Activated CD4-positive, alpha-beta T cell treated with anti-CD3 and anti-CD28 coated beads, Interleukin-2, amount 50 U/mL, for 48 hours (primary cell): Measurements from ENCODE around the gene LRRC23.

Source experiments
- DNase-seq, 2 experiments: peaks; one replicate each; pipeline ENCODE4 v3.0.0-alpha.2; 2020

LRRC23 gene

DNA sequence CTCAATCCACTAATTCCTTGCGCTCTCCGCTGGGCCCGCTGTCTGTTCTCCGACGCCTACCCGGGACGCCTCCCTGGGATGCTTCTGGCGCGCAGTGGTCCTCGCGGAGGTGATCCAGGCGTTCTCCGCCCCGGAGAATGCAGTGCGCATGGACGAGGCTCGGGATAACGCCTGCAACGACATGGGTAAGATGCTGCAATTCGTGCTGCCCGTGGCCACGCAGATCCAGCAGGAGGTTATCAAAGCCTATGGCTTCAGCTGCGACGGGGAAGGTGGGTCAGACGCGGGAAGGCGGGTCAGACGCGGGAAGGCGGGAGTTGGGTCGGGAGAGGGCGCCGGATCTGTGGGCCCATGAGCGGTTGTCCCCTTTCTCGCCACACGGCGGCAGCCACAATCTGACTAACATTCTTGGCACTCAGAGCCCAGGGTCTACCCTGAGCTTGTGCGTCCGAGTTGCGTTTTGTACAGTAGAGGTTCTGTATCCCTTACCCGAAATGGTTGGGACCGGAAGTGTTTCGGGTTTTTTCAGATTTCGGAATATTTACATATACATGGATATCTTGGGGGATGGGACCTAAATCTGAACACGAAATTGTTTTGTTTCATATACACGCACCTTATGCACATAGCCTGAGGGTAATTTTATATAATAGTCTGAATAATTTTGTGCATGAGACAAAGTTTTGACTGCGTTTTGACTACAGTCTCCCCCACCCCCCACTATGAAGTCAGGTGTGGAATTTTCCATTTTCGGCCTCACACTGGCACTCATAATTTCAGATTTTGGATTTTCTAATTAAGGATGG is 40.0 kb downstream of the LRRC23 start:
- DNase-seq: peak; percentile 89 to 92

DNA sequence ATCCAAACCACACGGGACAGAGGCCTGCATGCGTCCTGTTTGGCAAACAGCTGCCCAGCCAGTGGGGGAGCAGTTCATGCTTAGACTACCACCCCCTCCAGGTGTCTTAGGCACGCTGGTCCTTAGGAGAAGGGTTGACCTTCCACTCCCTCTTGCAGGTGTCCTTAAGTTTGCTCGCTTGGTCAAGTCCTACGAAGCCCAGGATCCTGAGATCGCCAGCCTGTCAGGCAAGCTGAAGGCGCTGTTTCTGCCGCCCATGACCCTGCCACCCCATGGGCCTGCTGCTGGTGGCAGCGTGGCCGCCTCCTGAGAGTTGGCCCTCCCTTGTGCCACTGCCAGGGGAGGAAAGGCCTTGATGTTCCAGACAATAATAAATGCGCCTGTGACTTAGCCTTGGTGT is 41.0 kb downstream of the LRRC23 start:
- peak in 1 of 2 experiments; percentile 21 for DNase-seq

DNA sequence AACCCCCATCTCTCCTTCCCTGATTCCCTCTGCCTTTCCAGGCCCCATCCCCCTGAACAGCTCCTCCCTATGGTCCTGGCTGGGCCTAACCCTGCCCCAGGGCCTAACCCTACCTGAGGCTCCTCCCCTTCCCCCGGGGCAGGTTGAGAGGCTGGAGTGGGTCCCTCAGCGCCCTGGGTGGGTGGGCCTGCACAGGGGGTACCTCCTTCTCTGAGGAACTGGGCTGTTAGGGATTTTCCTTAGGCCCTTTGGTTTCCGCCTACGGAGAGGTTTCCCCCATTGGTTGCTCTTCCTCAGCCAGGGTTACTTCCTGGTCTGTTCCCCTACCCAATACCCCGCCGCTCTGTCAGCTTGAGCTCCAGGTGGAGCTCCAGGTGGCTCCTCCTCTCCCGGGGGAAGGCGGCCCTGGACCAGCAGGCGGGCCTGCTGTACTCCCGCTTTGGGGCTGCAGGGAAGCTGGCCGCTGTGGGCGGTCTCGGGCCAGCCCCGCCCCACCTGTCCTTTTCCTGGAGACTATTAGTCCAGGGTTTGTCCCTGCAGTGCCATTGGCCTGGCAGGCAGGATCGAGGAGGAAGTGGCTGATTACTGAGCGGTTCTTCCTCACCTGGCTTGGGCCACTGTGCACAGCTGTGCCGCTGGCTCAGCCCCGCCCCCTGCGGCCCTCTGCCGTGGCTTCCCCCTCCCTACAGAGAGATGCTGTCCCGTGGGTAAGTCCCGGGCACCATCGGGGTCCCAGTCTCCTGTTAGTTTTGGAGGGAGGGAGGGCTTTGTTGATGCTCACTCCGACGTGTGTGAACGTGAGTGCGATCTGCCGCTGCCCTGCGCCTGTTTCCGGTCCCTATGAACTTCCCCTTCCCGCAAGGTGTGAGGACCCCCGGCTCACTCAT is 41.7 kb downstream of the LRRC23 start:
- DNase-seq: peak; percentile 81 to 86

DNA sequence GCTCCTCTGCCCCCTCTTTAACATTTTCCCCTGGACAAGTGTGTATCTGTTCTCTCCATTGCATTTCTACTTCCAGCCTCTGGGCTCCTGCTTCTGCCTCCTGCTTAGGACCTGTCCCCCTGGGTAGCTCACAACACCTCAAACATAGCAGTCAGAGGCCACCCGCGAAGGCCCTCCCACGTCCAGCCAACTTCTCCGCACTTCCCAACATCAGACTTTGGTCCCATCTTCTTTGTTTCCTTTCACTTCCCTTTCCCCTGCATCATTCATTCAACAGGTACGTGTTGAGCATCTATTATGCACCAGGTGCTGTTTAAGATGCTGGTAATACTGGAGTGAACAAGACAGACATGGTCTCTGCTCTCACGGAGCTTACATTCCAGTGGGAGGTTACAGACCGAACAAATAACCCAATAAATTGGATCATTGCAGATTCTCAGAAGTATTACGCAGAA is 42.3 kb downstream of the LRRC23 start:
- DNase-seq: no peak

DNA sequence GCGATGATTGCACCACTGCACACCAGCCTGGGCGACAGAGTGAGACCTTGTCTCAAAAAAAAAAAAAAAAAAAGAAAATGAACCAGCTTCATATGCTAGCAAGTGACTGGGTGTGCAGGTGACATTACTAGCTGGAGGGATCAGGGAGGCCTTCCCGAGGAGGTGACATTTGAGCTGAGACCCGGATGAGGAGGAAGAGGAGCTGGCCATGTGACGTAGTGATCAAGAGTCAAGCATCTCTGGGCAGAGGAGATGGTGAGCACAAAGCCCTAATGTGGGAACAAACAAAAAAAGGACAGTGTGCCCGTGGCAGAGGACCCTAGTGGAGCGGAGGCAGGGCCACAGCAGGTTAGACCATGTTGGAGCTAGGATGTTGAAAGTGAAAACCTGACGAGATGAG is 43.0 kb downstream of the LRRC23 start:
- DNase-seq: no peak

DNA sequence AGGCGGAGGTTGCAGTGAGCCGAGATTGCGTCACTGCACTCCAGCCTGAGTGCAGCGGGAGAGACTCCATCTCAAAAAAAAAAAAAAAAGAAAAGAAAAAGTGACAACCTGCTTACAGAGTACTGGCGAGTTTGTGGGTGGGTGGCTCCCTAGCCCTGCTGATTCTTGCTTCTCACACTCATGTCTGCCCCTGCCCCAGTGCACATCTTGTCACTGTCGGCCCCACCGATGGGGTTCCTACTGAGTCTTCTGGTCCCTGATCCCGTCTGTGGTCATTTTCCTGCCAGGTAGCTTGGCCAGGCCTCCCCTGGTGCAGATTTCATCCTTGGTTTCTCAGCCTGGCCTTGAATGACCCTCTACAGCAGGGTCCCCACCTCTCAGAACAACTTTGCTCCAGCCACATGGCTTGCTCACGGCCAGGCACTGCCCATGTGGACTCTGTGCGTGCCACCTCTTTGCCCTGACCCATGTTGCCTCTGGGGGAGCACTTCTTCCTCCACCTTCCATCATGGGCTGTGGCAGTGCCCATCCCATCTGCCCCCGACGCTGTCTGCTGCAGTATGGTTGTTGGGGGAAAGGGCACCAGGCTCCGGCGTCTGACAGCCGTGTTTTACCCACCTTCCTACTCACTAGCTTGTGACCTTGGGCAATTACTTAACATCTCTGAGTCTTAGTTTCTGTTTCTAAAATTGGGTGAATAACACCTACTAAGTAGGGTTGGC is 44.4 kb downstream of the LRRC23 start:
- peak in 1 of 2 experiments; percentile 45 for DNase-seq

DNA sequence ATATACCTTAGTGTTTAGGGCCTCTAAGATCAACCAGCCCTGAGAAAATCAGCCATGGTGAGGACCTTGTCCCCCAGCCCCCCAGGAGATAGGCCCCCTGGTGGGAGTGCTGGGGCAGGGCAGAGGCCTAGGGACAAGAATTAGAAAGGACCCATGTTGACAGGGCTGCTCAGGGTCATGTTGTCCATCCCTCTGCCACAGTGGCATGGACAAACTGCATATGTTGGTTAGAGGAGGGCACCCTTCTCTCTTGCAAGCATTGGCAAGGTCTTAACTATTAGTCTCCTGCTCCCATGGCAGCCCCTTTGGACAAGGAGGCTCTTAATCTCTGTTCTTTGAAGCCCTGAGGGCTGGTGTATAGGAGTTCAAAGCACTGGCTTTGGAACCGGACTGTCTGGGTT is 45.8 kb downstream of the LRRC23 start:
- peak in 1 of 2 experiments; percentile 58 for DNase-seq

DNA sequence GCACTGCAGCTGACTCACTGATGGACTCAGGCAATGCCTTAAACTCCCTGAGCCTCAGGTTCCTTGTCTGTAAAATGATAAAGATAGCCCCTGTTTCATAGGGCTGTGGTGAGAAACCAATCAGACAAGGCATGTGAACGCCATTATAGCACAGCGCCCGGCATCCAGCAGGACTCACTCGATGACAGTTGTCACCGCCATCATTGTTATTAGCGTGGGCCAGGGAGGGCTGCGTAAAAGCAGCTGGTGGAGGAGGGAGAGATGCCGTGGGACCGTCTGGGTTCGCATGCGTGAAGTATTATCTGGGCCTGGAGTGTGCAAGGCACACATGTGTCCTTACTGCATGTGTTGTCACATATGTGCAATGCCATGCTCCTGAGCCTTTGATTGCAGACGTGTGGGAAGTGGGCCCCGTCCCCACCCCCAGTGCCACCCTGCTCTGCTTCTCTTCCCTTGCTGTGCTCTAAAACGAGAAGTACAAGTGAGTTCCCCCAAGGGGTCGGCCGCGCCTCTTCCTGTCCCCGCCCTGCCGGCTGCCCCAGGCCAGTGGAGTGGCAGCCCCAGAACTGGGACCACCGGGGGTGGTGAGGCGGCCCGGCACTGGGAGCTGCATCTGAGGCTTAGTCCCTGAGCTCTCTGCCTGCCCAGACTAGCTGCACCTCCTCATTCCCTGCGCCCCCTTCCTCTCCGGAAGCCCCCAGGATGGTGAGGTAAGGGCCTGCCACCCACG is 46.4 kb downstream of the LRRC23 start, which contains the start of gene PTPN6:
TSS of gene PTPN6 (plus strand) at position 546 of the 730 bp plus-strand sequence. CDS start at position 703, 157 bp downstream.
- peak; percentile 68 to 75 for DNase-seq

DNA sequence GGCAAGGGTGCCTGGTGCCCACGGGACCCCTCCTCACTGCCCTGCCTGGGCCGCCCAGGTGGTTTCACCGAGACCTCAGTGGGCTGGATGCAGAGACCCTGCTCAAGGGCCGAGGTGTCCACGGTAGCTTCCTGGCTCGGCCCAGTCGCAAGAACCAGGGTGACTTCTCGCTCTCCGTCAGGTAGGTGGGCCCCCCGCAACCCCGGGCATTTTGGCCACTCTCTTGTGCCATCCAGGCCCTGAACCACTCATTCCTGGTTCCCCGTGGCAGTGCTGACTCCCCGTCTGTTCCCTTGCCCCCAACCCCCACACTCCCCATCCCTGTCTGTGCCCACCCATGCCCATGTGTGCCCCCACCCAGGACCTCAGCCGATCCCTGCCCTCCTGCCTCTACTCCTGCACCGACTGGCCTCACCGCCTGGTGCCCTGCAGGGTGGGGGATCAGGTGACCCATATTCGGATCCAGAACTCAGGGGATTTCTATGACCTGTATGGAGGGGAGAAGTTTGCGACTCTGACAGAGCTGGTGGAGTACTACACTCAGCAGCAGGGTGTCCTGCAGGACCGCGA is 47.0 kb downstream of the LRRC23 start:
- peak in 1 of 2 experiments; percentile 44 for DNase-seq

DNA sequence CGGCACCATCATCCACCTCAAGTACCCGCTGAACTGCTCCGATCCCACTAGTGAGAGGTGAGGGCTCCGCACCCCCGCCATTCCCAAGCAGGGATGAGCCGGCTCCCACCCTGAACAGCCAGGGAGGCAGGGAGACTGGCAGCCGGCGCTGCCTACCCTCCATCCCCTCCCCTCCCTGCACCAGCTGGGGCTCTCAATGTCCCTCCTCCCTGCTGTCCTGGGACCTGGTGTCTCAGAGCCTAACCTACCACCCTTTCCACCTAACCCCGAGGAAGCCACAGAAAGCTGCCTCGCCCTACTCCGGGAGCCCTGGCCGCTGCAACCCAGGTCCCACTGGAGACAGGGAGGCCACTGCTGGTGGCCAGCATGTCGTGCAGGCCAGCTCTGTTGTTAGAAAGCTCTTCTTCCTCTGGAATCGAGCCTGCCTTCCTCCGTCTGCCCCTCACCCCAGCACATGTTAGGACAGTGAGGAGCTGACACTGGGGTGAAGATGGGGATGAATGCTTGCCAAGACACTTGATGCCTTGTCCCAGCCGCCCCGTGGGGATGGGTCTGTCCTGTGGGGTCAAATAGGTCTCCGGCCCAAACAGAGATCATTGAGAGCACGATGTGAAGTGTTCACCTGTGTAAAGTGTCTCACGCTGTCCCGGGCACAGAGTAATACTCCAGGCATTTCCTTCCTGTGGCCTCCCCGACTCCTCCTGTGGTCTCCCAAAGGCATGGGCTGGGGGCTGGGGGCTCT is 47.7 kb downstream of the LRRC23 start:
- DNase-seq: peak in 1 of 2 experiments; percentile 53

DNA sequence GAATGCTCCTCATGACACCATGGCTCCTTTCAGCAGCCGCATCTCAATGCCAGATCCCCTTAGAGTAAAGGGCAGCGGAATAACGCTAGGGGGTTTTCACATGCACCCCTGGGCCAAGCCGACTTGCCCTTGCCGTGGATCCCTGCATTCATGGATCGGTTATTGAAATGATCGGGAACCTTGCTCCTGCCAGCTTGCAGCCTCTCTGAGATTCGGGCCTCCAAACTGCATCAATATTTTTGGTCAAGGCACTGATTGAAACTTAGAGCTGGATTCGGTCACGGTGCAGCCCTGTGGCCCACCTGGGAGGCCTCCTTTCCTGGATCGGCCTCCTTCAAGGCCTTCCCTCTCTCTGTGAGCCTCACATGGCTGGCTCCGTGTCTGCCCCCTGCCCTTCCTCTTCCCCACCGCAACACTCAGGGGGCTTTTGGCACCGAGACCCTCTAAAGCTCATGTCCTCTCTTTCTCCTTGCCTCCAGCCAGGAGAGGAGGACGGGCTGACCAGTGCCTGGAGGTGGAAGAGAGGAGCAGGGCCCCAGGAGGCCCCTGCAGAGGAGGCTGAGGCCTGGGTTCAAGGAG is 48.3 kb downstream of the LRRC23 start:
- no peak for DNase-seq

DNA sequence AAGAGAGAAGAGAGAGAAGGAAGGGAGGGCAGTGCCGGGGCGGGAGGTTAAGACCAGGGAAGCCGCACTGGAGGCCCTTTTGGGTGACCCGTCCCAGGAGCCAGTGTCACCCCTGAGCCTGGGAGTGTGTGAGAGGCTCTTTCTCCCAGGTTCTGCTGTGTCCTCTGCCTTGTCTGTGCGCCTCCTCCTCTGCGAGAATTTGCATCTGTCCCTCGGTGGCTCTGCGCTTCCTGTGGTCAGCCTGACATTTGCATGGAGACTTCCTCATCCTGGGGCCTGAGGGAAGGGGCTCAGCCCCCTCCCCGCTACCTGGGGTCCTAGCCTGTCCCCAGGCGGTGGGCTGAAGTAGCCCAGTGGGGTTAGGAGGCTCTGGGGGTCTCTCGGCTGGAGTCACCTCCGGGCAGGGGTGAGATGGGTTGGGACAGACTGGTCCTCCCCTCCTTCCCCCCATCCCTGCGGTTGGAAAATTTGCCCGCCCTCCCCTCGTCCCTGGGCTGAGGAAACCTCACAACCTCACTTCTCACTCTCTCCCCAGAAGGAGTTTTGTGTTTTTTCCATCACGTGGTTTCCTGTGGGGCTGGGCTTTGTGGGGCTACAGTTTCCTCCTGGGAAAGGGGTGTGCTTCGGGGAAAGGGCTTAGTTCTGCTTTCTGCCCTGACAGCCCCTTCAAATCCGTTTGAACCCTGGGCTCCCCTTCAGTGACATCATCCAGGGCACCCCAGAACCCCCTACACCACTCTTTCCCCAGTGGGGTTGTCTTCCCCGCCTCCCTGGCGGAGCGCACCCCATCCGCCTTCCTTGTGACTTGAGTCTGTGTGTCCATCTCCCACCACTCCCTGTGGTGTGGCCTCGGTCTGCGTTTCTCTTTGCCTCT is 49.1 kb downstream of the LRRC23 start:
- peak; percentile 82 to 87 for DNase-seq

DNA sequence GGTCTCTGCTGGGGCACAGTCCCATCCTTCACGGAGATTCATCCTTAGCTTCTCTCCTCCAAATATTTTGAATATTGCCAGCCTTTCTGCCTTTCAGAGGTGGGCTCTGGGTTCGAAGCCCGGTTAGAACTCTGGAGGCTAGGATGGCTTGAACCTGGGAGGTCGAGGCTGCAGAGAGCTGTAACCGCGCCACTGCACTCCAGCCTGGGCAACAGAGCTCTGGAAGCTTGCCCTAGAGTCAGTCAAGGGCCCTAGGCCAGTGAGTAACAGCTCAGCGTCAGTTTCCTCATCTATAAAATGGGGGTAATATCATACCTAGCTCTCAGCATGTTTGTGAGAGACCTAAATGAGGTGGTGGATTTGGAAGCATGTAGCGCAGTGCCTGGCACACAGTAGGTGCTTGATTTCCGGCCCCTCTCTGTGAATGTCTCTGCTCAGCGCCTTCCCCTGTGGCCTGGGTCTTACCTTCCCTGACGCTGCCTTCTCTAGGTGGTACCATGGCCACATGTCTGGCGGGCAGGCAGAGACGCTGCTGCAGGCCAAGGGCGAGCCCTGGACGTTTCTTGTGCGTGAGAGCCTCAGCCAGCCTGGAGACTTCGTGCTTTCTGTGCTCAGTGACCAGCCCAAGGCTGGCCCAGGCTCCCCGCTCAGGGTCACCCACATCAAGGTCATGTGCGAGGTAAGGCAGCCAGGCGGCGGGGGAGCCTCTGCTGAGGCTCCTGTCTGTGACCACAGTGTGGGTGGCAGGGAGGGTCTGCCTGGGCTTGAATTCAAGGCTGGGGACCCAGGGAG is 49.9 kb downstream of the LRRC23 start:
- DNase-seq: no peak

DNA sequence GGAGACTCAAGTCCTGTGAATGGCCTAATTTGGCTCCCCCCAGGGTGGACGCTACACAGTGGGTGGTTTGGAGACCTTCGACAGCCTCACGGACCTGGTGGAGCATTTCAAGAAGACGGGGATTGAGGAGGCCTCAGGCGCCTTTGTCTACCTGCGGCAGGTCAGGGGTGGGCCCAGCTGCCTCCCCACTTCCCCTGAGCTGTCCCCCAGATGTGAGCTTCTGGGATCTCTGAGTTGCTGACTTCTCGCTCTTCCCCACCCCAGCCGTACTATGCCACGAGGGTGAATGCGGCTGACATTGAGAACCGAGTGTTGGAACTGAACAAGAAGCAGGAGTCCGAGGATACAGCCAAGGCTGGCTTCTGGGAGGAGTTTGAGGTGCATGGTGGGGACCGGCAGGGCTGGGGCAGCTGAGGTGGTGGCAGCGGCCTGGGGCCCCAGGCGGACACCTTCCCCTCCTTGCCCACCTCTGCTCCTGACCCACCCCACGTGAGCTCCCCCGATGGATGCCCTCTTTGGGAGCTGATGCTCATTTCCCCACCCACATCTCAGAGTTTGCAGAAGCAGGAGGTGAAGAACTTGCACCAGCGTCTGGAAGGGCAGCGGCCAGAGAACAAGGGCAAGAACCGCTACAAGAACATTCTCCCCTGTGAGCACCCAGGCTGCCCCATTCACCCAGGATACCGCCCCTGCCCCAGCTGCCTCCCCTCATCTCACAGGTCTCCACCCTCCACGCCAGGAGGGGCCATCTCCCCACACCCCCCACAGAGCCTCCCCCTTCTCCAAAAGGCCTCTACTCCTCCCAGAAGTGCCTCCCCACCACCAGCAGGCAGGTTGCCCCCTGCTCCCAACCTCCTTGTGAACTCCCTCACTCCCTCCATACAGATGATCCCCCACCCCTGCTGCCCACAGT is 50.7 kb downstream of the LRRC23 start:
- no peak for DNase-seq

DNA sequence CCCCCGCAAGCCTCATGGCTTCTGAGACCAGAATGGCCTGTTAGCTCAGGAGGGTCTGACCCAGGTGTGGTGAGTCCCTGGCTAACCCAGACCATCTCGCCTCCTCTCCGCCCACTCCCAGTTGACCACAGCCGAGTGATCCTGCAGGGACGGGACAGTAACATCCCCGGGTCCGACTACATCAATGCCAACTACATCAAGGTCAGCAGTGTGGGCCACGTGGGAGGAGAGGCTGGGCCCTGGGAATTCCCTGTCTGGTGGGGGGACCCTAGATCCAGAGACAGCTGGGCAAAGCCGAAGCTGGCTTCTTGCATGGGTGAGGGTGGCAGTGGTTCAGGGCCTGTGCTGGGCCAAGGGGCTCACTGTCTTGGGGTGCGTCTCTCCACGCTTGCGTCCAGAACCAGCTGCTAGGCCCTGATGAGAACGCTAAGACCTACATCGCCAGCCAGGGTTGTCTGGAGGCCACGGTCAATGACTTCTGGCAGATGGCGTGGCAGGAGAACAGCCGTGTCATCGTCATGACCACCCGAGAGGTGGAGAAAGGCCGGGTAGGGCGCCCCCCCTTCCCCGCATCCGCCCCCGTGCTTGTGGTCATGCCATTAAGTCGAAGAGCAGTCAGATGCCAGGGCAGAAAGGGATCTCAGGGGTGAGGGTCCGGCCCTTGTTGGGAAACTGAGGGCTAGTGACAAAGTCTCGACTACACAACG is 51.6 kb downstream of the LRRC23 start:
- peak in 1 of 2 experiments; percentile 35 for DNase-seq

DNA sequence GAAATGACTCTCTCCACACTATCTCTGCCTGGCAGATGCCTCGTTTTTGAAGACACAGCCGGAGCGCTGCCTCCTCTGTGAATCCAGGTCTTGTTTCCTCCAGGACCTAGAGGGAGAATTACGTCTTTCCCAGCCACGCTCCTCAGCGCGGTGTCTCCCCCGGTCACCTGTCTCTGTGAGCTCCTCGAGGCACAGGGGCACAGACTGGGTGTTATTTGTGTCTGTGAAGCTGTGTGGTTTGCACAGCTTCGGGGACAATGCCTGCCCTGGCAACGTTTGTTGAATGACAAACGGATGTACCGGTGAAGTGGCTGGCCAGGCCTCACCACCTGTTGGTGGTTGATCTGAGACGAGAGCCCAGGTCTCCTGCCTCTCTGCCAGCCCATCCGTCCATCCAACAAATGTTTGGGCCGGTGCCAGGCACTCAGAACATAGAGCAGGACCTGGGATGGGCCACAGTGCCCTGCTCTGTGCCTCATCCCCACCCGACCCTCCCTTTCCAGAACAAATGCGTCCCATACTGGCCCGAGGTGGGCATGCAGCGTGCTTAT is 52.6 kb downstream of the LRRC23 start:
- peak in 1 of 2 experiments; percentile 43 for DNase-seq
